ENCODE measurements around the gene BNC2. TPM values are rescaled to one million over a fixed set of nuclear protein-coding genes. Genes with fewer than 3 reads are reported as not detected.

Gene BNC2
- total and polyA plus RNA-seq, 7 donors, result 0.23 to 205 (median 117) TPM

DNA sequence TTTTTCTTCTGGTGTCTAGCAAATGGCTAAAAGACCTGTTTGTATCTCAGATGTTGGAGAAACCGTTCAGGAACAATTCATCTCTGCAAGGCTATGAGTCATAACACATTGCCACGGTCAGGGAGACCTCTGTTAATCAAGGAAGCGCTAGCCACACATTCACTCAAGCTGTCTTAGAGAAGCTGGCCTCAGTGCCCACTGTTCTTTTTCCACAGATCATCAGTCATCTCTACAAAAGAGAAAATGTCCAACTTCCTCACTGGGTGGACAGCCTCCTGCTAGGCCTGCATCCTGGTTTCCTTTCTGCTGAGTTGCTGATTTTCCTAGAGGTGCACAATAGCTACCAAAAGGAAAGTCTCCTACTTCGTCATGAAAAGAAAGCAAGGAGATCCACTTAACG is 360.5 kb downstream of the BNC2 start:
- intact Hi-C loops (cut with DNase I), result no loop called here

DNA sequence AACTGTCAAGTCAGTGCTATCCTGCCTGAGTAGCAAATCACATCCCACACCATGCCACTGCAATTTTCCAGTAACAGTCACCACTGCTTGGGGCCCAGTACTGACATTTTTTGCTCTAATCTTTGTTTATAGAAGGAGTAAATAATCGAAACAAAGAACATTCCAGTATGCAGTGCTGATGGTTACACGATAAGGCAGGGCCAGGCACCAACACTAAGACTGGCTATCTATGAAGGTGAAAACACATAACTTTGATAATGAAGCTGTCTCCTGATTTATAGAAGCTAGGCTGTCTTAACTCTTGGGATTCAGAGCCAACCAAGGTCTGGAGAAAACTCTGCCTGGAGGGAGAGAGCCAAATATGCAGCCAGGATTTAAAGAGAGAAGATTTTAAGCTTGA is 365.3 kb downstream of the BNC2 start:
- Histone ChIP-seq H3K9me3 (no peaks in the 10 kb centered on the region), H3K27ac (peak overlapping the region; percentile 46 to 68 (median 58)), H3K36me3 (no peaks in the 10 kb centered on the region), H3K4me3 (no peak overlapping the region), H3K27me3 (no peaks in the 10 kb centered on the region), H3K4me1 (peaks cover 0 to 38% (median 27%) of the 10 kb centered on the region in 4 donors)
- WGBS, 2 donors, result 19 to 54% methylated on average over 2 of the region's 2 CpGs
- DNase-seq, result no peak
- intact Hi-C loops (cut with DNase I), result no loop called here
- no peak for TF ChIP-seq POLR2AphosphoS5 (IDR thresholded peaks at IDR 0.05)
- TF ChIP-seq, protein P1, sequence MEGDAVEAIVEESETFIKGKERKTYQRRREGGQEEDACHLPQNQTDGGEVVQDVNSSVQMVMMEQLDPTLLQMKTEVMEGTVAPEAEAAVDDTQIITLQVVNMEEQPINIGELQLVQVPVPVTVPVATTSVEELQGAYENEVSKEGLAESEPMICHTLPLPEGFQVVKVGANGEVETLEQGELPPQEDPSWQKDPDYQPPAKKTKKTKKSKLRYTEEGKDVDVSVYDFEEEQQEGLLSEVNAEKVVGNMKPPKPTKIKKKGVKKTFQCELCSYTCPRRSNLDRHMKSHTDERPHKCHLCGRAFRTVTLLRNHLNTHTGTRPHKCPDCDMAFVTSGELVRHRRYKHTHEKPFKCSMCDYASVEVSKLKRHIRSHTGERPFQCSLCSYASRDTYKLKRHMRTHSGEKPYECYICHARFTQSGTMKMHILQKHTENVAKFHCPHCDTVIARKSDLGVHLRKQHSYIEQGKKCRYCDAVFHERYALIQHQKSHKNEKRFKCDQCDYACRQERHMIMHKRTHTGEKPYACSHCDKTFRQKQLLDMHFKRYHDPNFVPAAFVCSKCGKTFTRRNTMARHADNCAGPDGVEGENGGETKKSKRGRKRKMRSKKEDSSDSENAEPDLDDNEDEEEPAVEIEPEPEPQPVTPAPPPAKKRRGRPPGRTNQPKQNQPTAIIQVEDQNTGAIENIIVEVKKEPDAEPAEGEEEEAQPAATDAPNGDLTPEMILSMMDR (IDR thresholded peaks at IDR 0.05), result no peak
- no peak for TF ChIP-seq POLR2A (IDR thresholded peaks at IDR 0.05)
- TF ChIP-seq EP300 (IDR thresholded peaks at IDR 0.05), result no peak

More for the DNA sequence above, 360.5 kb downstream of the BNC2 start:
- Histone ChIP-seq H3K4me1 (peaks cover 0 to 60% (median 40%) of the 10 kb centered on the region in 4 donors), H3K36me3 (no peaks in the 10 kb centered on the region), H3K4me3 (no peak overlapping the region), H3K27ac (peak overlapping the region; percentile 14 to 30 (median 16)), H3K27me3 (no peaks in the 10 kb centered on the region), H3K9me3 (no peaks in the 10 kb centered on the region)
- DNase-seq, result no peak
- WGBS, 2 donors, result 74 to 80% methylated on average over 5 of the region's 5 CpGs
- TF ChIP-seq, protein P1 (IDR thresholded peaks at IDR 0.05), result no peak
- no peak for TF ChIP-seq EP300 (IDR thresholded peaks at IDR 0.05)
- no peak for TF ChIP-seq POLR2AphosphoS5 (IDR thresholded peaks at IDR 0.05)
- no peak for TF ChIP-seq POLR2A (IDR thresholded peaks at IDR 0.05)

DNA sequence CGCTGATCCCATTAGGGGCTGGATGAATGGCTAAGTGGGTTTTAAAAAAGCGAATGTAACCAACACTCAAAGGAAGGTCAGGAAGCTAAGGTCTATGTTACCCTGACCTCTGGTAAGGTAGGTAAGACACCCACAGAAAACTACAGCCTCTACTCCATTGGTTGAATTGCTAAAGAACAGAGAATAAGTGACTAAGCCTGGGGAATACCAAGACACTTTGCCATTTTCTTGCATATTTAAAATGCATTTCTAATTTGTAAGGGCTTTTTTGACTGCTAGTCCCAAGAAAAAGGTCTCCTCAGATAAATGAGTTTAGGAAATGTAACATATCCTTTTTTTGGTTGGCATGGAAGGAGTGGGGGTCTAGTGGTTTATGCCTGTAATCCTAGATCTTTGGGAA is 368.7 kb downstream of the BNC2 start:
- TF ChIP-seq POLR2A (IDR thresholded peaks at IDR 0.05), result no peak
- no peak for TF ChIP-seq EP300 (IDR thresholded peaks at IDR 0.05)
- no peak for TF ChIP-seq POLR2AphosphoS5 (IDR thresholded peaks at IDR 0.05)
- TF ChIP-seq, protein P1 (IDR thresholded peaks at IDR 0.05), result no peak
- no peaks in the 10 kb centered on the region for H3K36me3 ChIP-seq
- H3K4me3 ChIP-seq, result no peak overlapping the region
- H3K27me3 ChIP-seq, result no peaks in the 10 kb centered on the region
- DNase-seq, result no peak
- no peak overlapping the region for H3K27ac ChIP-seq
- WGBS, 2 donors, result 93 to 96% methylated on average over 2 of the region's 2 CpGs
- intact Hi-C loops (cut with DNase I), result no loop called here
- H3K4me1 ChIP-seq, result peaks cover 0 to 19% (median 15%) of the 10 kb centered on the region in 4 donors
- H3K9me3 ChIP-seq, result no peaks in the 10 kb centered on the region

DNA sequence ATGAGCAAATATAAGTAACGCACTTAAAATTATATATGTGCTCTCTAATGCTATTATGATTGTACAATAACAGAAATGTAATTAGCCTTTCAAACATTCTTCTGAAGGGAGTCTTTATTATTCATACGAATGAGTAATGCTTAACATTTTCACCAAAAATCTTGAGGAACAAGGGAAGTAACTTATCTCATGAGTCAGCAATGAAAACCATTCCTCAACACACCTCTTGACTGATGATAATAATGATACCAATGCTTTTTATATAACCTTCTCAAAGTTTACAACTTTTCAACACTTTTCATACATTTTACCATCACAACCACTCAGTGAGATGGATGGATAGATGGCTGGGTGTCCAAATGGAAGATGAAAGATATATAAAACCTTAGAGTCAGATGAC is 369.3 kb downstream of the BNC2 start:
- Histone ChIP-seq H3K4me3 (no peak overlapping the region), H3K27ac (no peak overlapping the region), H3K27me3 (no peaks in the 10 kb centered on the region), H3K36me3 (no peaks in the 10 kb centered on the region), H3K4me1 (peaks cover 0 to 16% (median 14%) of the 10 kb centered on the region in 4 donors), H3K9me3 (no peaks in the 10 kb centered on the region)
- intact Hi-C loops (cut with DNase I), result no loop called here
- DNase-seq, result no peak
- TF ChIP-seq POLR2A (IDR thresholded peaks at IDR 0.05), result no peak
- no peak for TF ChIP-seq POLR2AphosphoS5 (IDR thresholded peaks at IDR 0.05)
- no peak for TF ChIP-seq EP300 (IDR thresholded peaks at IDR 0.05)
- TF ChIP-seq, protein P1 (IDR thresholded peaks at IDR 0.05), result no peak
- 95 to 96% methylated on average over 2 of the region's 2 CpGs for WGBS, 2 donors

GRCh38 chr9:16500386-16500785 is 370.1 kb downstream of the BNC2 start:
- WGBS, 2 donors, result 73 to 91% methylated on average over 2 of the region's 2 CpGs
- Histone ChIP-seq H3K36me3 (no peaks in the 10 kb centered on the region), H3K27ac (no peak overlapping the region), H3K27me3 (no peaks in the 10 kb centered on the region), H3K4me1 (peaks cover 0 to 9% (median 6%) of the 10 kb centered on the region in 4 donors), H3K9me3 (no peaks in the 10 kb centered on the region), H3K4me3 (no peak overlapping the region)
- no peak for TF ChIP-seq POLR2A (IDR thresholded peaks at IDR 0.05)
- intact Hi-C loops (cut with DNase I), result no loop called here
- DNase-seq, result no peak
